Breast epithelium (tissue), 4 donors: ENCODE measurements around the gene SLX4IP. TPM values are rescaled to one million over a fixed set of nuclear protein-coding genes. Genes with fewer than 3 reads are reported as not detected.

Source experiments
- DNase-seq, 2 donors: peaks; one replicate each; pipeline ENCODE4 v3.0.0-alpha.2; 2019; ENCODE audit warnings: low spot score in 2 of 2
- H3K27ac ChIP-seq, 2 donors: fragments of 200-600 bp; sonication (generic) in 1 of 2; one replicate each; pipeline ENCODE4 v1.5.1; 2016 to 2019; ENCODE audit warnings: mild to moderate bottlenecking in 1 of 2
- H3K27me3 ChIP-seq, 2 donors: fragments of 200-600 bp; sonication (generic) in 1 of 2; one replicate each; pipeline versions ENCODE4 v1.5.1 to v1.6.0; 2017 to 2019; ENCODE audit warnings: control low read depth in 1 of 2, mild to moderate bottlenecking in 1 of 2
- H3K36me3 ChIP-seq: fragments of 200-600 bp; one replicate; pipeline ENCODE4 v1.5.1; 2019
- H3K4me1 ChIP-seq, 2 donors: fragments of 200-600 bp; sonication (generic); one replicate each; pipeline ENCODE4 v1.5.1; 2016 to 2019; ENCODE audit warnings: control low read depth in 1 of 2
- H3K4me3 ChIP-seq, 3 donors: fragments of 200-600 bp; sonication (generic); 1 replicate in 2 of 3; 2 replicates in 1 of 3; pipeline ENCODE4 v1.5.1; 2016 to 2019; ENCODE audit warnings: mild to moderate bottlenecking in 3 of 3, moderate library complexity in 2 of 3
- H3K9me3 ChIP-seq, 2 donors: fragments of 200-600 bp; sonication (generic) in 1 of 2; one replicate each; pipeline ENCODE4 v1.5.1; 2016 to 2019; ENCODE audit warnings: control low read depth in 1 of 2
- POLR2A ChIP-seq: fragments of 450-650 bp; IDR thresholded peaks from one replicate; pipeline ENCODE4 v1.6.1; 2016; ENCODE audit warnings: antibody characterized with exemption, mild to moderate bottlenecking, moderate library complexity
- POLR2AphosphoS5 ChIP-seq, 3 donors: sonication (generic); formaldehyde crosslinking; IDR thresholded peaks; one replicate each; pipeline ENCODE4 v1.6.1; 2017; ENCODE audit warnings: antibody characterized with exemption in 3 of 3
- intact Hi-C: fragments of 100-400 bp; cut with DNase I; formaldehyde crosslinking; loops from one replicate; pipeline ENCODE4 v1.15.1; 2023; ENCODE audit warnings: low total_unique reads
- total RNA-seq, 3 donors: library from RNA; depleted of rRNA; stranded (reverse); fragments of >200 nt; gene quantifications; one replicate each; pipeline ENCODE4 v1.1.0, GENCODE V29; 2016
- TF ChIP-seq, protein P1 (sequence below), 3 donors: fragments of 450-650 bp; IDR thresholded peaks; one replicate each; pipeline ENCODE4 v1.5.1; 2016 to 2017; ENCODE audit warnings: antibody characterized with exemption in 3 of 3, mild to moderate bottlenecking in 3 of 3, moderate library complexity in 3 of 3

The SLX4IP gene
- total RNA-seq, 3 donors from 2014 or later = 4.2 to 6.9 (median 5.9) TPM

- no peak overlapping the region for H3K4me3 ChIP-seq
- DNase-seq = no peak
- no peaks in the 10 kb centered on the region for H3K4me1 ChIP-seq
- no peaks in the 10 kb centered on the region for H3K9me3 ChIP-seq
- no peak overlapping the region for H3K27ac ChIP-seq
- TF ChIP-seq POLR2A (no peak), POLR2AphosphoS5 (IDR thresholded peaks at IDR 0.05) (no peak)
- TF ChIP-seq, protein P1, sequence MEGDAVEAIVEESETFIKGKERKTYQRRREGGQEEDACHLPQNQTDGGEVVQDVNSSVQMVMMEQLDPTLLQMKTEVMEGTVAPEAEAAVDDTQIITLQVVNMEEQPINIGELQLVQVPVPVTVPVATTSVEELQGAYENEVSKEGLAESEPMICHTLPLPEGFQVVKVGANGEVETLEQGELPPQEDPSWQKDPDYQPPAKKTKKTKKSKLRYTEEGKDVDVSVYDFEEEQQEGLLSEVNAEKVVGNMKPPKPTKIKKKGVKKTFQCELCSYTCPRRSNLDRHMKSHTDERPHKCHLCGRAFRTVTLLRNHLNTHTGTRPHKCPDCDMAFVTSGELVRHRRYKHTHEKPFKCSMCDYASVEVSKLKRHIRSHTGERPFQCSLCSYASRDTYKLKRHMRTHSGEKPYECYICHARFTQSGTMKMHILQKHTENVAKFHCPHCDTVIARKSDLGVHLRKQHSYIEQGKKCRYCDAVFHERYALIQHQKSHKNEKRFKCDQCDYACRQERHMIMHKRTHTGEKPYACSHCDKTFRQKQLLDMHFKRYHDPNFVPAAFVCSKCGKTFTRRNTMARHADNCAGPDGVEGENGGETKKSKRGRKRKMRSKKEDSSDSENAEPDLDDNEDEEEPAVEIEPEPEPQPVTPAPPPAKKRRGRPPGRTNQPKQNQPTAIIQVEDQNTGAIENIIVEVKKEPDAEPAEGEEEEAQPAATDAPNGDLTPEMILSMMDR (IDR thresholded peaks at IDR 0.05) = no peak
- H3K36me3 ChIP-seq = no peaks in the 10 kb centered on the region
- intact Hi-C loops = loop anchor here (2.0 kb wide), 1 partner anchor 40 kb away; no protein-coding TSS in a partner anchor
- no peaks in the 10 kb centered on the region for H3K27me3 ChIP-seq
Measured at GRCh38 chr20:10492844-10493243, 57.7 kb downstream of the SLX4IP start.

- TF ChIP-seq POLR2A = no peak
- TF ChIP-seq, protein P1 (IDR thresholded peaks at IDR 0.05) = no peak
- no peak for TF ChIP-seq POLR2AphosphoS5 (IDR thresholded peaks at IDR 0.05)
- intact Hi-C loops = no loop called here
Measured at GRCh38 chr20:10495173-10495572, 60.1 kb downstream of the SLX4IP start.

DNA sequence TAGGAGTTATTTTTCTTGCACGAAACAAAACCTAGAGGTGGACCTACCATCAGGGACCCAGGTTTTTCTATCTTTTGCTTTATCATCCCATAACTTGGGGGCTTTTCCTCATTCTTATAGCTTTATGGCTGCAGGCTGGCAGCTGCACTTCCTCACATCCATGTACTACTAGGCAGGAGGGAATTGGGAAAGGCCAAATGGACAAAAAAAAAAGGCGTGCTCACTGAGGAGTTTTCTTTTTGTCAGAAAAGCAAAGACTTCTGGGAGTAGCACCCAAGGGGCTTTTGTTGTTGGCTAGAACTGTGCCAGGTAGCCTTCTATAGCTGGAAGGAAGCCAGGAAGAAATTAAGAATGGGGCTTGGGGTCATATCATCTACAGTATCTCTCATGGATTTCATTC is 61.4 kb downstream of the SLX4IP start:
- H3K4me3 ChIP-seq = no peak overlapping the region
- peaks cover 0 to 14% of the 10 kb centered on the region in 2 donors for H3K4me1 ChIP-seq
- no peaks in the 10 kb centered on the region for H3K27me3 ChIP-seq
- no peak for DNase-seq
- H3K36me3 ChIP-seq = no peaks in the 10 kb centered on the region
- TF ChIP-seq POLR2A (no peak), POLR2AphosphoS5 (IDR thresholded peaks at IDR 0.05) (no peak)
- TF ChIP-seq, protein P1 (IDR thresholded peaks at IDR 0.05) = no peak
- H3K9me3 ChIP-seq = no peaks in the 10 kb centered on the region
- H3K27ac ChIP-seq = no peak overlapping the region
- intact Hi-C loops = no loop called here

More at GRCh38 chr20:10495173-10495572, 60.1 kb downstream of the SLX4IP start:
- H3K36me3 ChIP-seq = no peaks in the 10 kb centered on the region
- H3K27me3 ChIP-seq = no peaks in the 10 kb centered on the region
- peaks cover 0 to 8% of the 10 kb centered on the region in 2 donors for H3K4me1 ChIP-seq
- no peaks in the 10 kb centered on the region for H3K9me3 ChIP-seq
- no peak overlapping the region for H3K4me3 ChIP-seq
- no peak for DNase-seq
- no peak overlapping the region for H3K27ac ChIP-seq

DNA sequence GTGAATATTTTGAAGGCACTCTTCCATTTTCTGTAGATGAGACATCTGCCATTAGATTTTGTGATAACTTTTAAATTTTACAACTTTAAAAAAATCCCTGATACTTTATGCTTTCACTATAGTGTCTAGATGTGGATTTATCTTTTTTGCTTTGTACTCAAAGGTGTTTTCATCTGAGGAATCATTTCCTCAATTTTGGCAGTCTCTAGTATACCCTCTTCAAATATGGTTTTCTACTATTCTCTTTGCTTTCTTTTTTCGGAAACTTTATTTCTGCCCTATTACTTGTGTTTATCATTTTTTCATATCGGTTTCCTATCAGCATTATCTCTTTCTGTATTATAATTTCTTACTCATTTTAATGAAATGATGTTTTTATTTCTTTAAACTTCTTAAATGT is 62.2 kb downstream of the SLX4IP start:
- no peaks in the 10 kb centered on the region for H3K9me3 ChIP-seq
- no peak overlapping the region for H3K4me3 ChIP-seq
- TF ChIP-seq POLR2A (no peak), POLR2AphosphoS5 (IDR thresholded peaks at IDR 0.05) (no peak)
- TF ChIP-seq, protein P1 (IDR thresholded peaks at IDR 0.05) = no peak
- no peaks in the 10 kb centered on the region for H3K27me3 ChIP-seq
- no peak overlapping the region for H3K27ac ChIP-seq
- peaks cover 0 to 14% of the 10 kb centered on the region in 2 donors for H3K4me1 ChIP-seq
- DNase-seq = no peak
- intact Hi-C loops = no loop called here
- H3K36me3 ChIP-seq = no peaks in the 10 kb centered on the region

DNA sequence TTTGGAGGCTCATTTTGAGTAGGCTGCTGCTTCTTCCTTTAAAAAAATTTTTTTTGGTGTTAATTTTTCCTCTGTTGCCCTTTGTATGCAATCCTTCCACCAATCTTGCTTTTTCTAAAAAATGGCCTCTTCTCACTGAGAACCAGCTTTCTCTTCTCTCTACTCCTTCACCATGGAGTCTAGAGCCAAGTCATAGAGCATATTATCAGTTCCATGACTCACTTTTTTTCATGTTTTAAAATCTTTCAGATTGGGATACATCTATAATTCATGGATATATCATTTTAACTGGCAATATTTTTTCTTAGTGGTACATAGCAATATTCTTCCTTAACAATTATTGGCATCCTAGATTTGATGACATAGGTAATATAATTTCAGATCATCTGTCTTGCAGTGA is 62.7 kb downstream of the SLX4IP start:
- Histone ChIP-seq H3K4me3 (no peak overlapping the region), H3K27ac (no peak overlapping the region), H3K36me3 (no peaks in the 10 kb centered on the region), H3K4me1 (peaks cover 0 to 14% of the 10 kb centered on the region in 2 donors), H3K9me3 (no peaks in the 10 kb centered on the region), H3K27me3 (no peaks in the 10 kb centered on the region)
- intact Hi-C loops = no loop called here
- TF ChIP-seq POLR2A (no peak), POLR2AphosphoS5 (IDR thresholded peaks at IDR 0.05) (no peak)
- TF ChIP-seq, protein P1 (IDR thresholded peaks at IDR 0.05) = no peak
- DNase-seq = no peak
